Nephron progenitor cell (in vitro differentiated cells): ENCODE measurements around the gene GRIP1.
A peak's percentile ranks its signal among the peaks of the same experiment; 100 is the strongest.

ENCODE experiments used
- DNase-seq: peaks from one replicate; pipeline ENCODE4 v3.0.0; 2021
- H3K27ac Mint-ChIP-seq: 2 replicates; pipeline ENCODE4 v1.8.0; 2021; ENCODE audit warnings: mild to moderate bottlenecking, moderate library complexity, mixed read lengths
- H3K27me3 Mint-ChIP-seq: 2 replicates; pipeline ENCODE4 v1.8.0; 2021; ENCODE audit warnings: mild to moderate bottlenecking, low read depth, mixed read lengths; ENCODE audit not compliant: poor library complexity
- H3K36me3 Mint-ChIP-seq: 2 replicates; pipeline ENCODE4 v1.8.0; 2021; ENCODE audit warnings: low read depth, mixed read lengths
- H3K4me1 Mint-ChIP-seq: 2 replicates; pipeline ENCODE4 v1.8.0; 2021; ENCODE audit warnings: mixed read lengths
- H3K4me3 Mint-ChIP-seq: 2 replicates; pipeline ENCODE4 v1.8.0; 2021; ENCODE audit warnings: mild to moderate bottlenecking, moderate library complexity, mixed read lengths
- H3K9me3 Mint-ChIP-seq: 2 replicates; pipeline ENCODE4 v1.8.0; 2021; ENCODE audit warnings: mild to moderate bottlenecking, moderate library complexity, mixed read lengths
- CTCF ChIP-seq: fragments of 200-600 bp; sonication (generic); IDR thresholded peaks from 2 replicates; pipeline ENCODE4 v1.5.0; 2021; ENCODE audit warnings: antibody characterized with exemption

GRIP1 gene

GRCh38 chr12:66417217-66417616 is 261.7 kb downstream of the GRIP1 start:
- no peak for DNase-seq
- TF ChIP-seq CTCF, result no peak
- H3K4me1 Mint-ChIP-seq, result no peaks in the 10 kb centered on the region
- H3K4me3 Mint-ChIP-seq, result no peak overlapping the region
- H3K36me3 Mint-ChIP-seq, result peaks cover 26% of the 10 kb centered on the region
- peaks cover 29% of the 10 kb centered on the region for H3K9me3 Mint-ChIP-seq
- H3K27ac Mint-ChIP-seq, result no peak overlapping the region
- H3K27me3 Mint-ChIP-seq, result no peaks in the 10 kb centered on the region

- Mint-ChIP-seq H3K36me3 (peaks cover 36% of the 10 kb centered on the region), H3K4me3 (no peak overlapping the region), H3K4me1 (peaks cover 11% of the 10 kb centered on the region), H3K27me3 (no peaks in the 10 kb centered on the region), H3K27ac (no peak overlapping the region), H3K9me3 (peaks cover 41% of the 10 kb centered on the region)
- peak; percentile 14 for DNase-seq
- TF ChIP-seq CTCF, result peak; percentile 45
Observed at GRCh38 chr12:66409195-66409871, 269.5 kb downstream of the GRIP1 start.

- no peak for TF ChIP-seq CTCF
- H3K4me3 Mint-ChIP-seq, result no peak overlapping the region
- no peaks in the 10 kb centered on the region for H3K27me3 Mint-ChIP-seq
- H3K4me1 Mint-ChIP-seq, result peaks cover 11% of the 10 kb centered on the region
- no peak for DNase-seq
- peaks cover 9% of the 10 kb centered on the region for H3K9me3 Mint-ChIP-seq
- no peak overlapping the region for H3K27ac Mint-ChIP-seq
- H3K36me3 Mint-ChIP-seq, result peaks cover 10% of the 10 kb centered on the region
Observed at GRCh38 chr12:66405395-66405794, 273.5 kb downstream of the GRIP1 start.

- H3K4me1 Mint-ChIP-seq, result peaks cover 11% of the 10 kb centered on the region
- no peaks in the 10 kb centered on the region for H3K27me3 Mint-ChIP-seq
- H3K27ac Mint-ChIP-seq, result no peak overlapping the region
- DNase-seq, result no peak
- H3K4me3 Mint-ChIP-seq, result no peak overlapping the region
- no peak for TF ChIP-seq CTCF
- no peaks in the 10 kb centered on the region for H3K36me3 Mint-ChIP-seq
- no peaks in the 10 kb centered on the region for H3K9me3 Mint-ChIP-seq
Observed at GRCh38 chr12:66403746-66404145, 275.1 kb downstream of the GRIP1 start.

- H3K4me3 Mint-ChIP-seq, result no peak overlapping the region
- H3K4me1 Mint-ChIP-seq, result no peaks in the 10 kb centered on the region
- no peaks in the 10 kb centered on the region for H3K9me3 Mint-ChIP-seq
- no peak for TF ChIP-seq CTCF
- no peaks in the 10 kb centered on the region for H3K27me3 Mint-ChIP-seq
- H3K27ac Mint-ChIP-seq, result no peak overlapping the region
- DNase-seq, result no peak
- no peaks in the 10 kb centered on the region for H3K36me3 Mint-ChIP-seq
Observed at GRCh38 chr12:66399911-66400306, 279.0 kb downstream of the GRIP1 start.
